HG03139 (cell line): ENCODE measurements around the gene ACADS.
"Not testable (repeated sequence)": the region's sequence is repeated elsewhere in the genome, so short reads cannot be mapped to it uniquely, and the experiment has no call there.

Experiments
- ATAC-seq: cut with Tn5 transposase; IDR thresholded peaks from one replicate; pipeline ENCODE4 v1.9.1; 2021; ENCODE audit not compliant: unreplicated experiment

The ACADS gene

GRCh38 chr12:120725151-120725658, 421 bp upstream of the ACADS start:
- ATAC-seq, result no peak

GRCh38 chr12:120726510-120726793, 826 bp downstream of the ACADS start:
- ATAC-seq, result no peak

GRCh38 chr12:120726961-120727360, 1.3 kb downstream of the ACADS start:
- no peak for ATAC-seq

- ATAC-seq, result not testable (repeated sequence)
Measured at GRCh38 chr12:120732198-120732597, 6.6 kb downstream of the ACADS start.

GRCh38 chr12:120733574-120733973, 7.9 kb downstream of the ACADS start:
- ATAC-seq, result no peak

- ATAC-seq, result no peak
Measured at GRCh38 chr12:120734210-120734609, 8.6 kb downstream of the ACADS start.

- no peak for ATAC-seq
Measured at GRCh38 chr12:120735181-120735580, 9.6 kb downstream of the ACADS start.

- ATAC-seq, result no peak
Measured at GRCh38 chr12:120736404-120737331, 11.0 kb downstream of the ACADS start.

GRCh38 chr12:120737557-120738251, 12.1 kb downstream of the ACADS start:
- ATAC-seq, result no peak

GRCh38 chr12:120738252-120739030, 12.8 kb downstream of the ACADS start:
- no peak for ATAC-seq

GRCh38 chr12:120739031-120739762, 13.6 kb downstream of the ACADS start:
- no peak for ATAC-seq

GRCh38 chr12:120739821-120740613, 14.4 kb downstream of the ACADS start:
- ATAC-seq, result no peak

GRCh38 chr12:120740871-120741270, 15.2 kb downstream of the ACADS start:
- no peak for ATAC-seq

- no peak for ATAC-seq
Measured at GRCh38 chr12:120741476-120742421, 16.1 kb downstream of the ACADS start.

- ATAC-seq, result no peak
Measured at GRCh38 chr12:120744922-120745493, 19.4 kb downstream of the ACADS start.

GRCh38 chr12:120748242-120748641, 22.6 kb downstream of the ACADS start:
- ATAC-seq, result no peak

GRCh38 chr12:120749256-120749655, 23.6 kb downstream of the ACADS start:
- no peak for ATAC-seq

GRCh38 chr12:120750806-120751205, 25.2 kb downstream of the ACADS start:
- ATAC-seq, result no peak
